NCI-H2196 (cell line): Measurements from ENCODE around the gene RAB11FIP4.
"Not testable (repeated sequence)": the region's sequence is repeated elsewhere in the genome, so short reads cannot be mapped to it uniquely, and the experiment has no call there.

ENCODE experiments used
- DNase-seq: peaks from one replicate; lab custom pipeline; 2025; ENCODE audit not compliant: unreplicated experiment; lab: John Stamatoyannopoulos, UW

Gene RAB11FIP4, protein sequence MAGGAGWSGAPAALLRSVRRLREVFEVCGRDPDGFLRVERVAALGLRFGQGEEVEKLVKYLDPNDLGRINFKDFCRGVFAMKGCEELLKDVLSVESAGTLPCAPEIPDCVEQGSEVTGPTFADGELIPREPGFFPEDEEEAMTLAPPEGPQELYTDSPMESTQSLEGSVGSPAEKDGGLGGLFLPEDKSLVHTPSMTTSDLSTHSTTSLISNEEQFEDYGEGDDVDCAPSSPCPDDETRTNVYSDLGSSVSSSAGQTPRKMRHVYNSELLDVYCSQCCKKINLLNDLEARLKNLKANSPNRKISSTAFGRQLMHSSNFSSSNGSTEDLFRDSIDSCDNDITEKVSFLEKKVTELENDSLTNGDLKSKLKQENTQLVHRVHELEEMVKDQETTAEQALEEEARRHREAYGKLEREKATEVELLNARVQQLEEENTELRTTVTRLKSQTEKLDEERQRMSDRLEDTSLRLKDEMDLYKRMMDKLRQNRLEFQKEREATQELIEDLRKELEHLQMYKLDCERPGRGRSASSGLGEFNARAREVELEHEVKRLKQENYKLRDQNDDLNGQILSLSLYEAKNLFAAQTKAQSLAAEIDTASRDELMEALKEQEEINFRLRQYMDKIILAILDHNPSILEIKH

DNA sequence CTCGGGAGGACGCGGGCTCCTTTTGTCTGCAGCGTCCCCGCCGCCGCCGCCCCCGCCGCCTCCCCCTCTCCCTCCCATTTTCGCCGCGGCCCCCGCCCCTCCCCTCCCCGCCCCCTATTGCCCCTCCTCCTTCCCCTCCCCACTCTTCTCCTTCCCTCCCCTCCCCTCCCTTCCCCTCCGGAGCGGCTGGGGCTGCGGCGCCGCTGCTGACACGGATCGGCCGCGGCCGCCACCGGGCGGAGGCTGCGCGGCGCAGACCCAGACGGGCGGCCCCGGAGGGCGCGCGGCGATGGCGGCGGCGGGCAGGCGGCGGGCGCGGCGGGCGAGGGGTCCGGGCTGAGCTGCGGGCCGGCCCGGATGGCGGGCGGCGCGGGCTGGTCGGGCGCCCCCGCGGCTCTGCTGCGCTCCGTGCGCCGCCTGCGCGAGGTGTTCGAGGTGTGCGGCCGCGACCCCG, at the start of gene RAB11FIP4:
TSS of gene RAB11FIP4 (plus strand) at position 180 of the 454 bp plus-strand sequence. CDS start at position 358, 178 bp downstream.
- DNase-seq = peak; percentile 15

DNA sequence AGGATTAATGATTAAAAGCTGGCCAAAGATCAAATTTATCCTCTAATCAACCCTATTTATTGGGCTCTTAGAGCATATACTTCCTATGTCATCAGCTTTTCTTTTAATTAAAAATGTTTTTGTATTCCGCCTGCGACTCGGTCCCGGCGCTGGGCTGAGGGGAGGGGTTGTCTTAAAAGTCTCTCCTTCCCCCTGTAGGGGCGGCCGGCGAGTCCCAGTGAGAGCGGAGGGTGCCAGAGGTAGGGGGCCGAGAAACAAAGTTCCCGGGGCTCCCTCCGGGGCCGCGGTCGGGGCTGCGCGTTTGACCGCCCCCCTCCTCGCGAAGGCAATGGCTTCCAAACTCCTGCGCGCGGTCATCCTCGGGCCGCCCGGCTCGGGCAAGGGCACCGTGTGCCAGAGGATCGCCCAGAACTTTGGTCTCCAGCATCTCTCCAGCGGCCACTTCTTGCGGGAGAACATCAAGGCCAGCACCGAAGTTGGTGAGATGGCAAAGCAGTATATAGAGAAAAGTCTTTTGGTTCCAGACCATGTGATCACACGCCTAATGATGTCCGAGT, 46.2 kb upstream of the RAB11FIP4 start:
- DNase-seq = not testable (repeated sequence)

DNA sequence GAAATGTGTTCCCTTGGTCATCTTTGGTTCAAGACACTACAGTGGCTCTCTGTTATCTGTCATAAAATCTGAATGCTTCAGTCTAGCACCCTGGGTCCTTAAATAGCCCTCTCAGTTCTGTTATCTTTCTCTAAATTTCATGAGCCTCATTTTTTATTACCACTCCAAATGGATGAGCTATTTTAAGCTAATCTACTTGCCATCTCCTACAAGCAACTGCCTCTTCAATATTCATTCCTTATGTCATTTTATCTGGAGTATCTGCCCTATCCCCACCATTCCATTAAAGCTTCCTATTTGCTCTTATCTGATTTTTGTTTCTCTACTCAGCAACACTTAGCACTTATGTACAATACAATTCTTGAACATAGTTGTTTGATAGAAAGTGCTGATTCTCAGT, 42.0 kb upstream of the RAB11FIP4 start:
- no peak for DNase-seq

DNA sequence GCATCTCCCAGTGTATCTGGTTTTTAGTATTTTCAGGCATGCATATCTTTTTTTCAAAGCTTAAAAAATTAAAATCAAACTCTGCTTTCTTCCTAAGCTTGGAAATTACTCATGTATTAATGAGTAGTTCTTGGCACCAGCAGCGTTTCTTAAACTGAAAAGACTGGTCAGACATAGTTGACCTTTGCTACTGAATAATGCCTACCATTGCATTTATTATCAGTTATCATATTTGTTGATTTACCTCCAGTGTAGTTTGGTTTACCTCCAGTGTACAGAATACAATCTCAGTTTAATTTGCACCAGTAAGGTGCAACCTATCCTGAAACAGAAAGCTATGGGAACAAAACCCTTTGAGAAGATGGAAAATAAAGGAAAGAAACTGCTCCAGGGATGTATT, 35.5 kb upstream of the RAB11FIP4 start:
- DNase-seq = no peak

DNA sequence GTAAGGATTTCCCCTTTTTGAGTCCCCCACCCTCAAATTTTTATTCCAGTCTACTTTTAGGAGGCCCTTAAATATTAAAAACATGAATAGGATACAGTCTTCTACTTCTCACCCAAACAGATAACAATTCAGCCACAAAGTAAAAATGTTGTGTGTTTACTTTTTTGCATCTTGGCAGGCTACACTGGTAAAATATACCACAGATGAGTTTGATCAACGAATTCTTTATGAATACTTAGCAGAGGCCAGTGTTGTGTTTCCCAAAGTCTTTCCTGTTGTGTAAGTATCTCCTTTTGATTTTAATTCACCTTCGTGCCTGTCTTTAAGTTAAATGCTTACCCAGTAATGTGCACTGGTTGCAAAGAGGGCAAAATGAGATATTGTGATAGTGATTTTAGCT, 34.4 kb upstream of the RAB11FIP4 start:
- DNase-seq = no peak

DNA sequence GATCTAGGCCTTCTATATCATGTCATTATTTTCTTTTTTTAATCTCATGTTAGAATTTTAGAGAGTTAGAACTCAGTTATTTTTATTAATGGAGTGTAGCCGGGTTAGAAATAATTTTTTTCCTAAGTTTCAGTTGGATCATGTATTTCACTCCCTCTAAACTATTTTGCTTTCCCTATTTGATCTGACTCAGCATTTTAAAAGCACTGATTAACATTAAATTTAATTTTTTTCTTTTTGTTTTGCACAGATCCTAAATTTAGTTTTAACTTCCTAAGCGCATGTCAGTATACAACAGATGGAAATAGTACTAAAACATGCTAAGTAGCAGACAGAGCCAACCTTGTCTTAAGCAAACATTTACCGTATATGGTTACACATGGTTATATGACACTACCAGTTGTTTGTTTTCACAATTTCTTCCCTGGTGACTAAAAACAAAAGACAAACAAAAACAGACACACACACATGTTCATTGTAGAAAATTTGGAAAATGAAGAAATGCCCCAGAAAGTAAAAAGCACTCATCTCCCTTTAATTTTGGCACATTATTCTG, 33.6 kb upstream of the RAB11FIP4 start:
- peak; percentile 3 for DNase-seq

DNA sequence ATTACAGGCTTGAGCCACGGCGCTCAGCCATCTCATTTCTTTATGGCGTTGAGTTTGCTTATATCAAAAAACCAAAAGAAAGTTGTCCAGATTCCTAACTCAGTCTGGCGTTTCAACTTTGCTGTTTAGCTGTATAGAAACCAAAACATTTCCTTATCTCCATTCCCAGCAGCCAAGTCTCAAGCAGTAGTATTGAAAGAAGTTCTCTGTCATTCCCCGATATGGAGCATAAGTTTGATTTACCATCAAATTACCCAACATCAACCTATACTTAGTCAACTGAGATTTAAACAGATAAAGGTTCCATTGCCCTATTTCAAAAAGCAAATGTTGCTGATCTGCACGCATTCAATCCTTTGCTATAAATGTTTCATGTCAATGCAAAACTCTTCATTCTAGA, 27.5 kb upstream of the RAB11FIP4 start:
- no peak for DNase-seq

DNA sequence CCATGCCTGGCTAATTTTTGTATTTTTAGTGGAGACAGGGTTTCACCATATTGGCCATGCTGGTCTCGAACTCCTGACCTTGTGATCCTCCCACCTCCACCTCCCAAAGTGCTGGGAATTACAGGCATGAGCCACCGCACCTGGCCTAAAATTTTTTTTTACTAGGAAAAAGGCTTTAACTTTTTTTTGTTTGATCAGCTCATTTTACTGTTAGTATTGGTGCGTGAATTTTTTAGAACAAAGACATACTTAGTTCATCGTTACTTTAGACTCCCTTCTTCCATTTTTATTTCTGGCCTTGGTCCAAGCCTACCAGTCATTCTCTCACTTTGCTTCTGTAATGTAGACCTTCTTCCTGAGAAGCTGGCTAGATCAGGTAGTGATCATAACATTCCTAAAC, 25.4 kb upstream of the RAB11FIP4 start:
- DNase-seq = no peak

DNA sequence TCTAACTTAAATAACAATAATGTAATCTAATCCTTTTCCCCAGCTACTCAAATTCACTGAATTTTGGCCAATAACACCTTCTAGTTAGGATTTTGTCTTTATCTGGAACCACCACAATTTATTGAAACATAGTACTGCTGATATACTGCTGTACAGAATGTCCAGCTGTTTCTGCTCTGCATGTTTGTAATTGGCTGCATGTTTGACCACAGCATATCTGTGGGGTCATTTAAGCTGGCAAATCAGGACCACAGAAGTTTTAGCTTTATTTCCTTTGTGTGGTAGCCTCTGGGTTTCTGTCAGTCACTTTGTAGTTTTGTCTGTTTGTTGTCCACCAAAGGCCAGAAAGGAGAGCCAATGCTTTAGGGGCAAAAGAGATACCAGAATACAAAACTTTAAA, 22.2 kb upstream of the RAB11FIP4 start:
- DNase-seq = no peak

DNA sequence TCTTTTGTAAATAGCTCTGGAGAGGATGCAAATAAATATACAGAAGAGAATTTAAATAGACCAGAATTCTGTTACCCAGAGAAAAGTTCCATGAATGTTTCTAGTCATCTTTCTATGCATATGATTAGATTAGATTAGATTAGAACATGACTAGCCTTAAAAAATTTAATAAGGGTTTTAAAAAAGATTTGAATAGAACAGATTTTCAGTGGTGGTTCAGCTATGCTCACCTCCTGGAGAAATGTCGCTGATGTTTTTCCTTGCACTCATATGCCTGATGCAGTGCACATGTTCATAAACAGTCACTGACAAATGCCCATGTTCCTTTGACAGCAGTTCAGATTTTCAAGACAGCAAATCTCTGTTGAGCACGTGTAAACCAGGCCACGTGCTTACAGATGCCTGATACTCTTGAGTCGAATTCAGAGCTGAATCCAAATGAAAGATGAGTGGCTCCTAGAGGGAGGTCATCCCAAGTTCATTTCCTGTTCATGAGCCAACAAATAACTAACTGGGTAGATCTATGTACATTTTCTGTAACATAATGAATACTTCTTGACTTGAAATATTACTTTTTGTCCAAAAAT, 19.9 kb upstream of the RAB11FIP4 start:
- DNase-seq = no peak

DNA sequence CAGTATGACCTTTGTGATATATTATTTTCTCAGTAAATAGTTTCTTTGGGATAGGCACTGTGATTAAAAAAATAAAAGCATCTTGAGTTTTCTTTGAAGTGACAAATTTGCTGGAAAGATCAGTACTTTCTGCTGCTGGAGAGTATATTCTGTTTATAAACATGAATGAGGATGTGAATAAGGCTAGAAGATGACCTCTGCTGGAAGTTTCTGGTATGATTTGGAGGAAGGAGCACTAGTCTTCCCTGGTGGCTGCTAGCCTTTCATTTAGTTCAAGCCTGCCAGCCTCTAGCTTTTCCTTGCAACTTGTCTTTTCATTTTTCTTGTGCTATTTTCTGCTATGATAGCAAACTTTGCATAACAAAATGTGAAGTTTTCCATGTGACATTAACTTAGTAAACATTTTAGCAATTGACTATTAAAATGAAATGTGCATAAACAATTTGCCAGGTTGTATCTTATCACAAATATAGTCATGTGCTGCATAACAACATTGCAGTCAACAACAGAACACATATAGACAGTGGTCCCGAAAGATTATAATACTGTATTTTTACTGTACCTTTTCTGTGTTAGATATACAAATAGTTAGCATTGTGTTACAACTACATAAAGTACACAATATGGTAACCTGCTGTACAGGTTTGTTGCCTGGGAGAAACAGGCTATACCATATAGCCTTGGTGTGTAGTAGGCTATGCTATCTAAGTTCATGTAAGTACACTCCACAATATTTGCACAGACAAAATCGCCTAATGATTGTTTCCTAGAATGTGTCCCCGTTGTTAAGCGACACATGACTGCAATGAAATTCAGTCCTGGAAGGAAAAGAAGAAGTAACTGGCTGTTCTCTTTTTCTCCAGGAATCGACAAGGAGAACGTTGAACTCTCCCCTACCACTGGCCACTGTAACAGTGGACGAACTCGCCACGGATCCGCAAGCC, 18.1 kb upstream of the RAB11FIP4 start:
- peak; percentile 16 for DNase-seq

DNA sequence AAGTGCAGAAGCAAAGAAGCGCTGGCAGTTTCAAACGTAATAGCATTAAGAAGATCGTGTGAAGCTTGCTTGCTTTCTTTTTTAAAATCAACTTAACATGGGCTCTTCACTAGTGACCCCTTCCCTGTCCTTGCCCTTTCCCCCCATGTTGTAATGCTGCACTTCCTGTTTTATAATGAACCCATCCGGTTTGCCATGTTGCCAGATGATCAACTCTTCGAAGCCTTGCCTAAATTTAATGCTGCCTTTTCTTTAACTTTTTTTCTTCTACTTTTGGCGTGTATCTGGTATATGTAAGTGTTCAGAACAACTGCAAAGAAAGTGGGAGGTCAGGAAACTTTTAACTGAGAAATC, 17.4 kb upstream of the RAB11FIP4 start:
- no peak for DNase-seq

DNA sequence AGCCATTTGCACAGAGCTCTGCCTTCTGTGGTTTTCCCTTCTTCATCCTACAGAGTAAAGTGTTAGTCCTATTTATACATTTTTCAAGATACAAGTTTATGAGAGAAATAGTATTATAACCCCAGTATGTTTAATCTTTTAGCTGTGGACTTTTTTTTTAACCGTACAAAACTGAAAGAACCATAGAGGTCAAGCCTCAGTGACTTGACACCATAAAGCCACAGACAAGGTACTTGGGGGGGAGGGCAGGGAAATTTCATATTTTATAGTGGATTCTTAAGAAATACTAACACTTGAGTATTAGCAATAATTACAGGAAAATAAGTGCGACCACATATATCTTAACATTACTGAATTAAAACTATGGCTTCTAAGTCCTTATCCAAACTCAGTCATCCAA, 17.0 kb upstream of the RAB11FIP4 start:
- no peak for DNase-seq

DNA sequence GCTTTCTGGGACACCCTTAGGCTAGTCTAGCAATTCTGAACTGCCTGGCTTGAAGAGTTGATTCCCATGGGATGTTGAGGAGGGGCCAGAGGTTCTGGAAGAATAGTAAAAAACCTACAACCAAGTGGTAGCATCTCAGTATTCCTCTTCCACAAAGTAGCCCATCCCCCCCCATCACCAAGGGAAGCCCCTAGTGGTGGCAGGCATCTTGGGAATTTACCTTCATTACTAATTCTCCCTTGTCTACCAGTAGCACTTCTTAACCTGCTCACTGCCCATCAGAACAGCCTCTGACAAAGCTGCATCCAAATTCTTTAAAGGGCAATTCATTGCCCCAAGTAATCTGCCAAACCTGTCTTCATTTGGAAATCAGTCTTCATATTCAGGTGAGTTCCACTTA, 12.8 kb upstream of the RAB11FIP4 start:
- DNase-seq = no peak

DNA sequence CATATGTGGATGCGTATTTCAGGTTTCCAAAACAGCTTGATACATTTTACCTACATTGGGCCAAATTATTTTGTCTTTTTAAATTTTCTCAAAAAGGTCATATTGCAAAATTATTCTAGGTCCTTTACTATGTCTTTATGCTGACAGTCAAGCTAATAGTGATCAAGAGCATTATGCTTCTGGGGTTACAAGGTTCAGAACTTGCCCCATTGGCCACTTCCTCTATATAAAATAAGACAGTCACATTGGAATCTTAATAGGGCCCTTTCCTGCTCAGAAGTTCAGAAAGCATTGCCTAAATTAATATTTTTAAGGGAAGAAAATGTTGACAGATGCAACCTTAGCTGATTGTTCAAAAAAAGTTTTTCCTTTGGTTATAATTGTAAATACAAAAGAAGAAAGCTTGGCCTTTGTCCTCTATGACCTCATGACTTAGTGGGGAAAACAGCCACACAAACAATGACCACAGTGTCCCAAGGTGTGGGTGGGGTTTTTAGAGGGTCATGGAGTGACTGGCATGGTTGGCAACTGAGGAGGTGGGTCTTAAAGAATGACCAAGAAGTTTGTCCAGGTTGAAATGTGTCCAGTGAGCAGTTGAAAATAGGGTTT, 11.8 kb upstream of the RAB11FIP4 start:
- no peak for DNase-seq

DNA sequence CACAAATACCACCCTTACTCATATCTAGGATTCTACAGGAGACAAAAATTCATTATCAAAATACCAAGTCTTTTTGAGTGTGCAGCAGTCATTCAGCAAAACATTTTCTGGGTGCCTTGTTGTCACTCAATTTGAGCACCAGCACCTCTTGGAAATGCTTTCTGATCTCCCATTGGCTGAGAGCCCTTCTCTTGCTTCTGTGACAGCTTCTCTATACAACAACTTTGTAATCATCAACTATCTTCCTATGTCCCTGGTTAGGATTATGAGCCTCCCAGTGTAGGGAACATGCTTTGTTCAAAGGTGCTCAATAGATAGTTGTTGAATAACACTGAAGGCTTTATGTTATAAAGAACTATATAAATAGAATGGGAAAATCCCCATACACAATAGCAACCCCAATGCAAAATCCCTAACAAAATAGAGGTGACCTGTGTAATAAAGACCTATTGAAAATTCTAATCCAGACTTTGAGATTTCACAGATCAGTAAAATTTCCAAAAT, 10.3 kb upstream of the RAB11FIP4 start:
- DNase-seq = no peak

DNA sequence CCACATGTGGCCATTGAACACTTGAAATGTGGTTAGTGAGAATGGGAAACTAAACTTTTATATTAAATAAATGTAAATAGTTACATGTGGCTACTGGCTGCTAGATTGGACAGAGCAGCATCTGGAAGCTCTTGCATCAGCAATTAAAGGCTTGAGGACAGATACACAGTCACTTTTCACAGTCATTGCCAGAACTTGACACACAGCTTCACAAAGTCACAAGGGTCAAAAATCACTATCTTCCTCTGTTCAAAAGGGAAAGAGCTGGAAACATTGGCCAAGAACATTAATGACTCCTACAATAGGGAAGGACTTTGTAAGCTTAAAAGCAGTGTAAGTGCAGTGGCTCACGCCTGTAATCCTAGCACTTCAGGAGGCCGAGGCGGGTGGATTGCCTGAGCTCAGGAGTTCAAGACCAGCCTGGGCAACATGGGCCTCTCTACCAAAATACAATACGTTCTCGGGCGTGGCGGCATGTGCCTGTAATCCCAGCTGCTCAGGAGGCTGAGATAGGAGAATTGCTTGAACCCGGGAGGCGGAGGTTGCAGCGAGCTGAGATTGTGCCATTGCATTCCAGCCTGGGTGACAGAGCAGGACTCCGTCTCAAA, 8.7 kb upstream of the RAB11FIP4 start:
- DNase-seq = not testable (repeated sequence)

DNA sequence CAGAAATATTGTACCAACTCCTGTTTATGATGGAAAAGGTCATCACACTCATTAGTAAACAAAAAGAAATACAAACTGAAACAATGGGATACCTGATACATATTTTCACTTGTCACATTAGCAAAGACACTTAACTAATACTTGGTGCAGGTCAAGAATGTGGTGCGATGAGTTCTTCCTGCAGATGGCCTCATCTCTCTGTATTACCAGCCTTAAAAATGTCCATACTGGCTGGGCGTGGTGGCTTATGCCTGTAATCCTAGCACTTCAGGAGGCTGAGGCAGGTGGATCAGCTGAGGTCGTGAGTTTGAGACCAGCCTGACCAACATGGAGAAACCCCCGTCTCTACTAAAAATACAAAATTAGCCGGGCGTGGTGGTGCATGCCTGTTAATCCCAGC, 8.0 kb upstream of the RAB11FIP4 start:
- DNase-seq = not testable (repeated sequence)
